Stimulated activated CD4-positive, alpha-beta T cell treated with anti-CD3 and anti-CD28 coated beads, Interleukin-4, amount 100 ng/mL, for 48 hours (primary cell): ENCODE results near the gene TERC.
"Not testable (repeated sequence)": the region's sequence is repeated elsewhere in the genome, so short reads cannot be mapped to it uniquely, and the experiment has no call there.

ENCODE experiments used
- DNase-seq, 2 donors: peaks; one replicate each; pipeline ENCODE4 v3.0.0-alpha.2; 2020; ENCODE audit warnings: low read depth in 2 of 2

The TERC gene

DNA sequence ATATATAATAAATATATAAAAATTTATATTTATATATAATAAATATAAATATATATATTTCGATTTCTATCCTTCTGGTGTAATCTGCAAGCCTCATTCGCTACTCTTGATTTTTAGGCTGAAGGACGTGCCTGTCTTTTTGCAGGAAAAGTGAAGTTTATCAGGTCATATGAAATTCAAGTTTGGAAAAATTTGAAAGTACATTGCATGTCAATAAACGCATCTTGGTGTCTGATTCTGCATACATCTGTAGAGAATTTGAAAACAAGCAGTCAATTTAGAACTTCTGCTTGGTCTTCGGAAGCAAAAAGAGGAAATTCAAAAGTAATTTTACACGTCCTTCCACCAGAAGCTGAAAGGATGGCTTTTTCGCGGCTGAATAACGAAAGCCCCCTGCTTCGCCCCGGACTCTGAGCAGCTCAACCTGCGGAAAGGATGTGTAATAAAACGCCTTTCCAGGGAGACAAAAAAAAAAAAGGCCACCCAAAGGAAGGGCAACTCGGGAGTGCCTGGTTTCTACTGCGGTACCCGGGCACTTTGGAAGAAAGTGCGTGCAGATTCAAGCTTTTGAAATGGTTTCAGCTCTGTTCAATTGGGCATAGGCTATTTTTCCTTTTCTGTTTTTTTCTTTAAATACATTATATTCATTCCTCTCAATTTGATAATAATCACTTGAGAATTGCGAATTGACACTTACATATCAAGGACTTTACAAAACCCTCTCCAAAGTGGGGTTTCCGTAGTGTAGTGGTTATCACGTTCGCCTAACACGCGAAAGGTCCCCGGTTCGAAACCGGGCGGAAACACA is 6.8 kb upstream of the TERC start:
- DNase-seq: peak; percentile 32 to 38

GRCh38 chr3:169769287-169770181 is 4.7 kb upstream of the TERC start, which contains the start of gene ACTRT3:
Gene ACTRT3 (minus strand): TSS chr3:169769561. CDS start chr3:169769520, 41 bp downstream.
- peak; percentile 58 to 63 for DNase-seq

- peak; percentile 46 to 59 for DNase-seq
Measured at GRCh38 chr3:169764312-169764881, 463 bp downstream of the TERC start.

DNA sequence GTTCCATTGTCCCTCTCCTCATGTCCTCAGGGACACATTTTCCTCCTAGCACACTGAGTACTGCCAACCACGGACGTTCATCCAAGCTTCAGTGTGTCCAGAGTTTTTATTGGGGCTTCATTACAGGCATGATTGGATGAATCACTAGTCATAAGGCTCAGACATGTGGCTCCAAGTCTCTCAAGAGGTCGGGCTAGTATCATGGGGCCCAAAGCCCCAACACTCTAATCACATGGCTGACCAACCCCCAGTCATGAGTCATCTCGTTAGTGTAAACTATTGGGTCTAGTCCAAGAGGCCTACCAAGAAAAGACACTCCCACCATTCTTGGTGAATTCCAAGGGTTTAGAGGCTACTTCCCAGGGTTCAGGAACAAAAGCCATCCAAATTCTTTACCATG is 4.4 kb downstream of the TERC start:
- no peak for DNase-seq

- DNase-seq: no peak
Measured at GRCh38 chr3:169759256-169759655, 5.6 kb downstream of the TERC start.

GRCh38 chr3:169758359-169758994 is 6.4 kb downstream of the TERC start:
- no peak for DNase-seq

DNA sequence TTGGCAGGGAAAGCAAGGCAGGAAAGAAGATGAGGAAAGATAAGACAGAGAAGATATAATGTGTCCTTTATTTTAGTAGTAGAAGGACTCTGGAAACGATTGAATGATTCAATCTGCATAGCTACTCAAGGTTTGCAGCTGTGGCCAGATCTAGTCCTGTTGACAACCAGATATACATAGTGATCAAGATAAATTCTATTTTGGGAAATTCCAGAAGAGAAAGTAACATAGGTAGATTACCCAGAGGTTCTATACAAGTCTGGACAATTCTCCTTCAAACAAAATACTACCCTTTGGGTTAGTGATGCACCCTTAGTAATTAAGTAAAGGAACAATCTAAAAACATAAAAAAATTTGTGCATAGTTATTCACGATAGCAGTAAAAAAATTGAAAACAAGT is 9.4 kb downstream of the TERC start:
- no peak for DNase-seq

DNA sequence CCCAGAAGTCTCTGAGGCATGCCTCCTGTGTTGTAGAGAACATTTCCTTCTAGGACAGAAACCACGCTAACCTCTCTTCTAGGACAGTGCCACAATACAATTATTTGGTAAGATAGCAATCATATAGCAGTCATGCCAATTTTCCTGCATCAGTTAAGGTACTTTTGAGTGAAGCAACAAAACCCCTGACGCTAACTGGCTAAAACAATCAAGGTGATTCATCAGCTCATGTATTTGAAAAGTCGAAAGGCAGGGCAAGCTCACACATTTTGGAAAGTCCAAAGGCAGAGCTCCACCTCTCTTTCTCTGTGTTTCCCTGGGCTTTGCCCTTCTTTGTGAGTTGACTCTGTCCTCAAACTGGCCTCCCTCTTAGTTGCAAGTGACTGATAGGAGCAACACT is 10.1 kb downstream of the TERC start:
- no peak for DNase-seq

- DNase-seq: no peak
Measured at GRCh38 chr3:169751875-169752274, 13.0 kb downstream of the TERC start.

- no peak for DNase-seq
Measured at GRCh38 chr3:169750665-169751064, 14.2 kb downstream of the TERC start.

DNA sequence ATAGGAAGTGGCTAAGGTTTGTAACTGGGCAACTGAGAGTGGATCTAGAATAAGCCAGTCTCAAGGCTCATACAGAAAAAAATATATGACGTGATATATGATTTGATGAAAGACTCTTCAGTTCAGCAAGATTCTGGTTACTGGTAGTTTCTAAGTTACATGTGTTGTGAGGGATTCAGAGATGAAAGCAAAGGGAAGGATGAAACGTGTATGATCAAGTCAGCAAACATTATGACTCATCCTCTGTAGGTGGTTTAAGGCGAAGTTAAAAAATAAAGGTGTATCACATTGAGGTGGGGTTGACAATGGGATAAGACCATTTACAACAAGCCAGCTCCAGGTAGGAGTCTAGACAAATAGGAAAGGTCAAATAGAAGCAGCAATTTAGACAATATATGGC is 16.2 kb downstream of the TERC start:
- no peak for DNase-seq

DNA sequence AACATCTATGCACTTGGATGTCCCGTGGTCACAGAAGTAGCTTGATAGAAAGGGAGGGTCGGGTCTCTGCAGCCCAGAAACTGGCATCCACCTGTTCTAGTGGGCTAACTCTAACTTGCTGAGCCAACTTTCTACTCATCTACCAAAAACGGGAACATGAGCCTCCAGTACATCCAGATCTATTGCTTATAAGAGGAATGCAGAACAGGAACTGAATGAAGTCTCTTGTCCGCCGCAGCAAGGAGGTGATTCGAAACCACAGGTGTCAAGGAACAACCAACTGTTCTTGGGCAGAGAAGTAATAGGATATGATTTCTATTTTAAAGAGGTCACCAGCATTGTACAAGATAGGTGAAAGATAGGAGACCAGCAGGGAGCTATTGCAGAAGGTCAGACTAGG is 17.9 kb downstream of the TERC start:
- DNase-seq: no peak

- no peak for DNase-seq
Measured at GRCh38 chr3:169744366-169745054, 20.4 kb downstream of the TERC start.

DNA sequence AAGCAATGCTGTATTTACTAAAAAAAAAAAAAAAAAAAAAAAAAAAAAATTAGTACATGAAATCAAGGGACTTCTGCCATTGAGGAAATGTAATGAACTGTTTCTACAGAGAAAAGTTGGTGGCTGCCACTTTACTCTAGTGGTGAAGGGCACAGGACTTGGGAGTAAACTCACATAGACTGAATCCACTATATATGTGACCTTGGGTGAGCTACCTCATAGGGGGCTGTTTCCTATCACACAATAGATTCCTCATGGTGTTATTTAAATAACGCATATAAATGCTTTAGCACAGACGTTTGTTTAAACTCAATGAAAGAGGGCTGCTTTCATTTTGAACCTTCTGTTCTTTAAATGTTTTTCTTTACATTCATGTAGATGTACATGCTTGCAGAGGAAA is 25.8 kb downstream of the TERC start:
- DNase-seq: no peak

DNA sequence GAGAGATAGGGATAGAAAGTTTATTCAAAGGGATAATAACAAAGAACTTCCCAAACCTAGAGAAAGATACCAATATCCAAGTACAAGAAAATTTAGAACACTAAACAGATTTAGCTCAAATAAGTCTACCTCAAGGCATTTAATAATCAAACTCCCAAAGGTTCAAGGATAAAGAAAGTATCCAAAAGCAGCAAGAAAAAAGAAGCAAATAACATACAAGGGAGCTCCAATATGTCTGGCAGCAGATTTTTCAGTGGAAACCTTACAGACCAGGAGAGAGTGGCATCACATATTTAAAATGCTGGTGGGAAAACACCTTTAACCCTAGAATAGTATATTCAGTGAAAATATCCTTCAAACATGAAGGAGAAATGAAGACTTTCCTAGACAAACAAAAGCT is 33.0 kb downstream of the TERC start:
- not testable (repeated sequence) for DNase-seq

- DNase-seq: no peak
Measured at GRCh38 chr3:169722724-169723123, 42.1 kb downstream of the TERC start.

GRCh38 chr3:169718415-169718814 is 46.4 kb downstream of the TERC start:
- DNase-seq: not testable (repeated sequence)
